HCT116 (cell line): ENCODE measurements around the gene CCM2. TPM values are rescaled to one million over a fixed set of nuclear protein-coding genes. Genes with fewer than 3 reads are reported as not detected.

Source experiments
- ATAC-seq: fragments of 200-7000 bp; cut with Tn5 transposase; 2 replicates; pipeline ENCODE4 v1.9.1; 2020; ENCODE audit warnings: mild to moderate bottlenecking, moderate library complexity
- BruUV-seq: library from RNA; stranded (reverse); fragments of 400-500 nt; replicated peaks from 2 replicates; lab custom pipeline; 2021; lab: Mats Ljungman, UMichigan
- CTCF ChIA-PET: fragments of 300-600 bp; sonication (Branson Sonifier 250); formaldehyde crosslinking; loops from one replicate; lab custom pipeline; 2021; ENCODE audit warnings: antibody characterized with exemption; lab: Charles Lee
- POLR2A ChIA-PET: fragments of 300-600, 350-600 bp; sonication (Branson Sonifier 250); formaldehyde crosslinking; loops from one replicate; lab custom pipeline; 2021; ENCODE audit warnings: antibody characterized with exemption; lab: Charles Lee
- RAD21 ChIA-PET, 2 experiments: fragments of 300-600 bp; sonication (Branson Sonifier 250); formaldehyde crosslinking; loops; one replicate each; lab custom pipeline; 2023; ENCODE audit warnings: low total read pairs in 2 of 2; ENCODE audit not compliant: uncharacterized antibody in 2 of 2, unreplicated experiment in 2 of 2, low non-redundant PET in 1 of 2; lab: Charles Lee
- DNase-seq: peaks from one replicate; pipeline ENCODE4 v3.0.0-alpha.2; 2010; ENCODE audit warnings: low read depth, low spot score
- H2AFZ ChIP-seq: fragments of 200-600 bp; shearing (Covaris generic), sonication (generic); 2 replicates; pipeline ENCODE4 v1.6.1; 2017; ENCODE audit warnings: low read depth, mixed run types, mixed read lengths, antibody characterized with exemption, low read length; ENCODE audit not compliant: poor library complexity, severe bottlenecking
- H3K27ac ChIP-seq: 2 replicates; pipeline ENCODE4 v1.5.1; 2012; ENCODE audit warnings: low read depth, low read length
- H3K27me3 ChIP-seq: fragments of 200-600 bp; sonication (generic); 2 replicates; pipeline ENCODE4 v1.6.1; 2016; ENCODE audit warnings: mixed run types, low read length, mixed read lengths; ENCODE audit not compliant: insufficient read depth
- H3K36me3 ChIP-seq, 2 experiments: fragments of 200-500 bp in 1 of 2; fragments of 200-600 bp in 1 of 2; sonication (Bioruptor generic) in 1 of 2; sonication (generic) in 1 of 2; 2 replicates each; pipeline versions ENCODE4 v1.5.1 to v1.6.1; 2014 to 2016; ENCODE audit warnings: low read length in 2 of 2, inconsistent platforms in 1 of 2, mixed read lengths in 1 of 2, mixed run types in 1 of 2; ENCODE audit not compliant: insufficient read depth in 2 of 2, control insufficient read depth in 1 of 2
- H3K4me1 ChIP-seq, 2 experiments: fragments of 200-600 bp in 1 of 2; sonication (generic) in 1 of 2; 2 replicates each; pipeline versions ENCODE4 v1.5.1 to v1.6.1; 2012 to 2017; ENCODE audit warnings: low read length in 2 of 2, inconsistent platforms in 1 of 2, mild to moderate bottlenecking in 1 of 2, mixed read lengths in 1 of 2, mixed run types in 1 of 2, moderate library complexity in 1 of 2; ENCODE audit not compliant: insufficient read depth in 2 of 2, control insufficient read depth in 1 of 2
- H3K4me2 ChIP-seq: fragments of 200-600 bp; sonication (generic); 2 replicates; pipeline ENCODE4 v1.6.1; 2017; ENCODE audit warnings: mixed run types, low read length, mixed read lengths
- H3K4me3 ChIP-seq, 2 experiments: fragments of 200-600 bp in 1 of 2; sonication (generic) in 1 of 2; replicated peaks in 1 of 2; 2 replicates each; pipeline ENCODE4 v1.5.1; 2011 to 2016; ENCODE audit warnings: low read length in 2 of 2, control low read depth in 1 of 2, low read depth in 1 of 2, mild to moderate bottlenecking in 1 of 2, mixed read lengths in 1 of 2, mixed run types in 1 of 2
- H3K79me2 ChIP-seq: fragments of 200-600 bp; sonication (generic); 2 replicates; pipeline ENCODE4 v1.6.1; 2017; ENCODE audit warnings: mild to moderate bottlenecking, mixed run types, low read length, moderate library complexity, mixed read lengths; ENCODE audit not compliant: insufficient read depth
- H3K9ac ChIP-seq: fragments of 200-600 bp; sonication (generic); 2 replicates; pipeline ENCODE4 v1.6.1; 2016; ENCODE audit warnings: low read length, mixed read lengths
- H3K9me2 ChIP-seq: fragments of 200-600 bp; sonication (generic), shearing (Covaris generic); 2 replicates; pipeline ENCODE4 v1.6.1; 2017; ENCODE audit warnings: mixed run types, mild to moderate bottlenecking, moderate library complexity; ENCODE audit not compliant: insufficient read depth
- H3K9me3 ChIP-seq, 2 experiments: fragments of 200-500 bp in 1 of 2; fragments of 200-600 bp in 1 of 2; sonication (Bioruptor generic) in 1 of 2; sonication (generic) in 1 of 2; 2 replicates each; pipeline ENCODE4 v1.6.1; 2014 to 2017; ENCODE audit warnings: low read length in 2 of 2, mixed read lengths in 2 of 2, inconsistent platforms in 1 of 2, low read depth in 1 of 2, mild to moderate bottlenecking in 1 of 2, mixed run types in 1 of 2, moderate library complexity in 1 of 2; ENCODE audit not compliant: control insufficient read depth in 1 of 2, insufficient read depth in 1 of 2
- H4K20me1 ChIP-seq: fragments of 200-600 bp; sonication (generic), shearing (Covaris generic); 2 replicates; pipeline ENCODE4 v1.6.1; 2017; ENCODE audit warnings: mixed run types, mild to moderate bottlenecking, moderate library complexity; ENCODE audit not compliant: insufficient read depth
- ATF3 ChIP-seq: IDR thresholded peaks from 2 replicates; pipeline ENCODE4 v1.6.1; 2012
- CBX3 ChIP-seq: IDR thresholded peaks from 2 replicates; pipeline ENCODE4 v1.6.1; 2012; ENCODE audit warnings: low read depth
- CEBPB ChIP-seq: IDR thresholded peaks from 2 replicates; pipeline ENCODE4 v1.6.1; 2012; ENCODE audit warnings: low read depth
- CTCF ChIP-seq, 3 experiments: fragments of 200-600 bp in 1 of 3; sonication (generic) in 1 of 3; IDR thresholded peaks in 2 of 3; conservative IDR thresholded peaks in 1 of 3; 2 replicates each; pipeline ENCODE4 v1.5.1; 2012 to 2017; ENCODE audit warnings: low read depth in 2 of 3, low read length in 2 of 3, antibody characterized with exemption in 1 of 3, borderline replicate concordance in 1 of 3, control low read depth in 1 of 3, mild to moderate bottlenecking in 1 of 3, mixed read lengths in 1 of 3, mixed run types in 1 of 3, moderate library complexity in 1 of 3; ENCODE audit not compliant: insufficient read depth in 1 of 3
- ELF1 ChIP-seq: IDR thresholded peaks from 2 replicates; pipeline ENCODE4 v1.6.1; 2012; ENCODE audit warnings: low read depth, borderline replicate concordance
- EZH2 ChIP-seq: fragments of 200-600 bp; sonication (generic); IDR thresholded peaks from 2 replicates; pipeline ENCODE4 v1.6.1; 2017; ENCODE audit warnings: antibody characterized with exemption, mixed run types
- EZH2phosphoT487 ChIP-seq: fragments of 200-600 bp; IDR thresholded peaks from 2 replicates; pipeline ENCODE4 v1.6.1; 2018; ENCODE audit warnings: antibody characterized with exemption, borderline replicate concordance
- JUND ChIP-seq: IDR thresholded peaks from 2 replicates; pipeline ENCODE4 v1.6.1; 2012
- MAX ChIP-seq: IDR thresholded peaks from 2 replicates; pipeline ENCODE4 v1.6.1; 2012
- POLR2A ChIP-seq: IDR thresholded peaks from 2 replicates; pipeline ENCODE4 v1.7.0; 2011; ENCODE audit warnings: borderline replicate concordance; ENCODE audit not compliant: insufficient read depth, insufficient read length; ENCODE audit errors: extremely low read depth
- POLR2AphosphoS5 ChIP-seq: IDR thresholded peaks from 2 replicates; pipeline ENCODE4 v1.6.1; 2011; ENCODE audit warnings: mild to moderate bottlenecking, low read depth, low read length, moderate library complexity
- RAD21 ChIP-seq: IDR thresholded peaks from 2 replicates; pipeline ENCODE4 v1.6.1; 2012; ENCODE audit warnings: low read depth, mild to moderate bottlenecking
- REST ChIP-seq: IDR thresholded peaks from 2 replicates; pipeline ENCODE4 v1.6.1; 2012; ENCODE audit warnings: low read depth
- SIN3A ChIP-seq: IDR thresholded peaks from 2 replicates; pipeline ENCODE4 v1.6.1; 2012; ENCODE audit warnings: low read depth
- SP1 ChIP-seq: IDR thresholded peaks from 2 replicates; pipeline ENCODE4 v1.6.1; 2012; ENCODE audit warnings: low read depth
- SRF ChIP-seq: IDR thresholded peaks from 2 replicates; pipeline ENCODE4 v1.6.1; 2012; ENCODE audit warnings: low read depth
- TCF7L2 ChIP-seq: IDR thresholded peaks from 2 replicates; pipeline ENCODE4 v1.7.0; 2011; ENCODE audit warnings: borderline replicate concordance, inconsistent platforms; ENCODE audit not compliant: insufficient read depth, insufficient read length; ENCODE audit errors: extremely low read depth
- ZBTB33 ChIP-seq: IDR thresholded peaks from 2 replicates; pipeline ENCODE4 v1.6.1; 2011; ENCODE audit warnings: mild to moderate bottlenecking, low read length, moderate library complexity; ENCODE audit not compliant: insufficient replicate concordance; ENCODE audit errors: extremely low read depth
- ZFX ChIP-seq: fragments of 450-650 bp; IDR thresholded peaks from 2 replicates; pipeline ENCODE4 v1.6.1; 2017
- ZNF274 ChIP-seq: fragments of 200-500 bp; sonication (Bioruptor generic); IDR thresholded peaks from 2 replicates; pipeline ENCODE4 v1.6.1; 2014; ENCODE audit warnings: mild to moderate bottlenecking, low read depth, low read length, inconsistent platforms
- intact Hi-C: fragments of 100-400 bp; cut with micrococcal nuclease; formaldehyde crosslinking; loops from 2 replicates; pipeline ENCODE4 v1.10.0; 2022
- total RNA-seq: library from RNA; stranded (reverse); gene quantifications from one replicate; pipeline ENCODE4 v1.2.1, GENCODE V29; 2021; ENCODE audit not compliant: unreplicated experiment

Gene CCM2
- total RNA-seq, 1 experiment from 2014 or later, result 34.4 TPM

- Histone ChIP-seq H3K27me3 (no peaks in the 10 kb centered on the region), H4K20me1 (no peaks in the 10 kb centered on the region), H3K4me1 (peaks cover 6% of the 10 kb centered on the region in 2 experiments; a peak in 3 of 4 replicates), H3K79me2 (no peaks in the 10 kb centered on the region), H3K36me3 (no peaks in the 10 kb centered on the region), H3K9ac (no peak overlapping the region), H3K4me3 (no peak overlapping the region), H2AFZ (no peak overlapping the region), H3K27ac (no peak overlapping the region), H3K9me3 (no peaks in the 10 kb centered on the region), H3K9me2 (no peaks in the 10 kb centered on the region), H3K4me2 (no peak overlapping the region)
- ChIA-PET CTCF (no interaction called here), POLR2A (no interaction called here), RAD21 (no interaction called here)
- BruUV-seq, result no TSS peak
- no peak for DNase-seq
- no peak for TF ChIP-seq EZH2phosphoT487
- no peak for TF ChIP-seq ZBTB33
- TF ChIP-seq POLR2AphosphoS5, result no peak
- TF ChIP-seq CTCF (IDR thresholded peaks at IDR 0.05 in 2 of 3, conservative IDR thresholded peaks at IDR 0.05 in 1 of 3; ENCODE audit: borderline replicate concordance in 1 of 3, insufficient read depth in 1 of 3, low read depth in 2 of 3, low read length in 2 of 3), result no peak
- TF ChIP-seq TCF7L2, result no peak
- TF ChIP-seq POLR2A, result no peak
- TF ChIP-seq EZH2, result no peak
- no peak for TF ChIP-seq CEBPB
- no peak for TF ChIP-seq MAX
- no peak for TF ChIP-seq JUND
- TF ChIP-seq SRF, result no peak
- TF ChIP-seq SIN3A, result no peak
- no peak for TF ChIP-seq SP1
- no peak for TF ChIP-seq ZNF274
- TF ChIP-seq ATF3, result no peak
- no peak for TF ChIP-seq CBX3
- no peak for TF ChIP-seq ELF1
- TF ChIP-seq ZFX, result no peak
- TF ChIP-seq RAD21, result no peak
- no peak for TF ChIP-seq REST
- ATAC-seq, result no peak
- intact Hi-C loops, result no loop called here
Observed at GRCh38 chr7:45084336-45084735, 84.3 kb downstream of the CCM2 start.
